Fibroblast of the aortic adventitia (primary cell): ENCODE data around the gene SMARCD3. TPM values are rescaled to one million over a fixed set of nuclear protein-coding genes. Genes with fewer than 3 reads are reported as not detected.

ENCODE experiments used
- DNase-seq: peaks from one replicate; pipeline ENCODE4 v3.0.0-alpha.2; 2010; ENCODE audit warnings: low read depth
- H3K4me3 ChIP-seq: 2 replicates; pipeline ENCODE4 v1.5.1; 2011; ENCODE audit warnings: low read depth, mild to moderate bottlenecking, control low read depth, low read length, moderate library complexity
- CTCF ChIP-seq: IDR thresholded peaks from 2 replicates; pipeline ENCODE4 v1.5.1; 2011; ENCODE audit warnings: mild to moderate bottlenecking, low read length, control low read depth, inconsistent platforms; ENCODE audit not compliant: insufficient read depth
- total RNA-seq: library from RNA; depleted of rRNA; stranded (reverse); fragments of >200 nt; gene quantifications from 2 replicates; pipeline ENCODE4 v1.2.3, GENCODE V29; 2012; ENCODE audit warnings: low replicate concordance

SMARCD3 gene
- total RNA-seq, 1 donor: 44.9 TPM

GRCh38 chr7:151237244-151238189 lies 11.0 kb downstream of the SMARCD3 start:
- no peak overlapping the region for H3K4me3 ChIP-seq
- no peak for DNase-seq
- no peak for TF ChIP-seq CTCF

DNA sequence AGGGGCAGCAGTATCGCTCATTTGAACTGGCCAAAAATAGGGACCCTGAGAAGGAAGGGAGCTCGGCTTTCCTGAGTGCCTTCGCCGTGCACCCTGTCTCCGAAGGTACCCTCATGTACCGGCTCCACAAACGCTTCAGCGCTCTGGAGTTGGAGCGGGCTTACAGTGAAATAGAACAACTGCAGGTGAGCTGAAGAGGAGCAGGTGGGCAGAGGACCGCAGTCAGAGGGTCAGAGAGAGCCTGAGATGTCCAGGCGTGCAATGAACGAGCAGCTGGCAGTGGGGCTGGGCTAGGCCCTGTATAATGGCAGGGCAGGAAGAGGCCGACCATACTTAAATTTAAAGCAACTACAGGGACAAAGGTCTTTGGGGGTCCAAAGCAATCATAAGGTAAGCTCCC lies 12.1 kb downstream of the SMARCD3 start:
- no peak overlapping the region for H3K4me3 ChIP-seq
- DNase-seq: no peak
- no peak for TF ChIP-seq CTCF

- no peak for DNase-seq
- no peak for TF ChIP-seq CTCF
- no peak overlapping the region for H3K4me3 ChIP-seq
Observed at GRCh38 chr7:151235091-151235787, 13.3 kb downstream of the SMARCD3 start.

DNA sequence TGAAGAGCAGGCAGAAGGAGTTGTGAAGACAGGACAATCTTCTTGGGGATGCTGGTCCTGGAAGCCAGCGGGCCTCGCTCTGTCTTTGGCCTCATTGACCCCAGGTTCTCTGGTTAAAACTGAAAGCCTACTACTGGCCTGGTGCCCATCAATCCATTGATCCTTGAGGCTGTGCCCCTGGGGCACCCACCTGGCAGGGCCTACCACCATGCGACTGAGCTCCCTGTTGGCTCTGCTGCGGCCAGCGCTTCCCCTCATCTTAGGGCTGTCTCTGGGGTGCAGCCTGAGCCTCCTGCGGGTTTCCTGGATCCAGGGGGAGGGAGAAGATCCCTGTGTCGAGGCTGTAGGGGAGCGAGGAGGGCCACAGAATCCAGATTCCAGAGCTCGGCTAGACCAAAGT lies 14.7 kb downstream of the SMARCD3 start:
- DNase-seq: no peak
- no peak for TF ChIP-seq CTCF
- H3K4me3 ChIP-seq: peak overlapping the region; percentile 90

GRCh38 chr7:151232917-151233701 lies 15.4 kb downstream of the SMARCD3 start:
- DNase-seq: peak; percentile 77
- H3K4me3 ChIP-seq: peak overlapping the region; percentile 90
- TF ChIP-seq CTCF: no peak

DNA sequence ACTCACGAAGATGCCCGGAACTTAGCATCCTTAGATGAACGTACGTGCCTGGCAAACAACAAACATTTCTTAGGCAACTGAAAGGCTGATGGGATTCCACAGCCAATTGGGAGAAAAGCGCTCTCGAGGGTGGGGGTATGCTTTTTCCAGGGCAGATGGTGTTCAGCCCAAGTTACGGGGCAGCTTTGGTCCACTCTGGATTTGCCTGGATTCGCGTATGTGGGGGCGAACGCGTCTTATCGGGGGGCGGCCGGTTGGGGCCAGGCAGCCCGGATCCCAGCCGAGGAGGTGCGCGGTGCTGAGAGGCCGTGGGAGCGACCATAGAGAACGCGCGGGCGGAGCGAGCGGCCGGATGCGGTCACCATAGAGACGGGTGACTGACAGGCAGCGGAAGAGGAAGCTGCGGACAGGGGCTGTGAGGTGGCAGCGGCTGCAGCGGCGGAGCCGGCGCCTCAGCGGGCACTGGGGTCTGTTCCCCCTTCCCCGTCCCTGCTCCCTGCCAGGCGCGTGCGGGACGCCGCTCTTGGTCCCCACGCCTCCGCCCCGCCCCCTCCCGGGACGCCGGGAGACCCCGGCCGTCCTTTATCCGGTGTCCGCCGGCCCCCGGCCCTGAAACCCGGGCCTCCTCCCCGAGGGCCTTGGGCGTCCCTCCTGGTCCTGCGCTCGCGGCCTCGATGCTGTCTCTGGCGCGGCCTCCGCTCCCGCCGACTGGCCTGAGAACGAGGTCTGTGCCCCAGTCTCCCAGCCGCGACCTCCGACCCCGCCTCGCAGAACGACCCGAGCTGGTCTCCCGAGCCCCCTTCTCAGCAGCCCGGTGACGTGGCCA lies 16.2 kb downstream of the SMARCD3 start, which contains the start of gene CHPF2:
Gene CHPF2 (plus strand): TSS at position 393 of the 826 bp plus-strand sequence. CDS start 1,529 bp downstream, outside the sequence.
- H3K4me3 ChIP-seq: peak within 1 kb of the TSS; percentile 90
- TF ChIP-seq CTCF: no peak

More for the DNA sequence above, 16.2 kb downstream of the SMARCD3 start, which contains the start of gene CHPF2:
- DNase-seq: peak; percentile 80
